Stimulated activated CD4-positive, alpha-beta T cell treated with anti-CD3 and anti-CD28 coated beads, Interleukin-2, amount 100 ng/mL, for 48 hours (primary cell): ENCODE results near the gene PCDHA8.
"Not testable (repeated sequence)": the region's sequence is repeated elsewhere in the genome, so short reads cannot be mapped to it uniquely, and the experiment has no call there.

Experiments used
- DNase-seq, 2 donors: peaks; one replicate each; pipeline ENCODE4 v3.0.0-alpha.2; 2020

The PCDHA8 gene

DNA sequence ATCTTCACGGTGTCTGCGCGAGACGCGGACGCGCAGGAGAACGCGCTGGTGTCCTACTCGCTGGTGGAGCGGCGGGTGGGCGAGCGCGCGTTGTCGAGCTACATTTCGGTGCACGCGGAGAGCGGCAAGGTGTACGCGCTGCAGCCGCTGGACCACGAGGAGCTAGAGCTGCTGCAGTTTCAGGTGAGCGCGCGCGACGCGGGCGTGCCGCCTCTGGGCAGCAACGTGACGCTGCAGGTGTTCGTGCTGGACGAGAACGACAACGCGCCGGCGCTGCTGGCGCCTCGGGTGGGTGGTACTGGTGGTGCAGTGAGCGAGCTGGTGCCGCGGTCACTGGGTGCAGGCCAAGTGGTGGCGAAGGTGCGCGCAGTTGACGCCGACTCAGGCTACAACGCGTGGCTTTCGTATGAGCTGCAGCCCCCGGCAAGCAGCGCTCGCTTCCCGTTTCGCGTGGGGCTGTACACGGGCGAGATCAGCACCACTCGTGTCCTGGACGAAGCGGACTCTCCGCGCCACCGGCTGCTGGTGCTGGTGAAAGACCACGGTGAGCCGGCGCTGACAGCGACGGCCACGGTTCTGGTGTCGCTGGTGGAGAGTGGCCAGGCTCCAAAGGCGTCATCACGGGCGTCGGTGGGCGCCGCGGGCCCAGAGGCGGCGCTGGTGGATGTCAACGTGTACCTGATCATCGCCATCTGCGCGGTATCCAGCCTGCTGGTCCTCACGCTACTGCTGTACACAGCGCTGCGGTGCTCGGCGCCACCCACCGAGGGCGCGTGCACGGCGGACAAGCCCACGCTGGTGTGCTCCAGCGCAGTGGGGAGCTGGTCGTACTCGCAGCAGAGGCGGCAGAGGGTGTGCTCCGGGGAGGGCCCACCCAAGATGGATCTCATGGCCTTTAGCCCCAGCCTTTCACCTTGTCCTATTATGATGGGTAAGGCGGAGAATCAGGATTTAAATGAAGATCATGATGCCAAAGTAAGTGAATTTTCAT lies 11.2 kb upstream of the PCDHA8 start:
- DNase-seq = not testable (repeated sequence)

DNA sequence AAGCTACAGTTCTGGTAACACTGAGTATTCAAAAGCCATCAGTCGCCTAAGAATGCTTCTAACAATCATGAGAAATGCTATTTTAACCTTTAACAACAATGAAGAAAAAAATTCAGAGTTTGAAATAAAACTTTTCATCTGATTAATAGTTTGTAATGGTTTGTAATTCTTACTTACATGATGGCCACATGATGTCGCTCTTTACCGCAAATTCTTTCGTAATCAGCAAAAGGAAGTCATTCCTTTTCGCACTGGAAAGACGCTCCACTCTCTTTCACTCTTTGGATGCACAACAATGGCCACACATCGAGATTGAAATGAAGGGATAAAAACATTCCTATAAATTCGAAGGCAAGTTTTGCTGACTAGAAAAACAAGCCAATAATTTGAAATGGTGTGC lies 7.0 kb upstream of the PCDHA8 start, which contains the start of gene PCDHA7:
TSS of gene PCDHA7 (plus strand) at position 277 of the 400 bp plus-strand sequence. CDS start at position 392, 115 bp downstream.
- DNase-seq = no peak

DNA sequence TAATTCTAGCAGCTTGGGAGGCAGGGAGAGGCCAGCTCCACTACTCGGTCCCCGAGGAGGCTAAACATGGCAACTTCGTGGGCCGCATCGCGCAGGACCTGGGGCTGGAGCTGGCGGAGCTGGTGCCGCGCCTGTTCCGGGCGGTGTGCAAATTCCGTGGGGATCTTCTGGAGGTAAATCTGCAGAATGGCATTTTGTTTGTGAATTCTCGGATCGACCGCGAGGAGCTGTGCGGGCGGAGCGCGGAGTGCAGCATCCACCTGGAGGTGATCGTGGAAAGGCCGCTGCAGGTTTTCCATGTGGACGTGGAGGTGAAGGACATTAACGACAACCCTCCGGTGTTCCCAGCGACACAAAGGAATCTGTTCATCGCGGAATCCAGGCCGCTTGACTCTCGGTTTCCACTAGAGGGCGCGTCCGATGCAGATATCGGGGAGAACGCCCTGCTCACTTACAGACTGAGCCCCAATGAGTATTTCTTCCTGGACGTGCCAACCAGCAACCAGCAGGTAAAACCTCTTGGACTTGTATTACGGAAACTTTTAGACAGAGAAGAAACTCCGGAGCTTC lies 6.5 kb upstream of the PCDHA8 start:
- not testable (repeated sequence) for DNase-seq

DNA sequence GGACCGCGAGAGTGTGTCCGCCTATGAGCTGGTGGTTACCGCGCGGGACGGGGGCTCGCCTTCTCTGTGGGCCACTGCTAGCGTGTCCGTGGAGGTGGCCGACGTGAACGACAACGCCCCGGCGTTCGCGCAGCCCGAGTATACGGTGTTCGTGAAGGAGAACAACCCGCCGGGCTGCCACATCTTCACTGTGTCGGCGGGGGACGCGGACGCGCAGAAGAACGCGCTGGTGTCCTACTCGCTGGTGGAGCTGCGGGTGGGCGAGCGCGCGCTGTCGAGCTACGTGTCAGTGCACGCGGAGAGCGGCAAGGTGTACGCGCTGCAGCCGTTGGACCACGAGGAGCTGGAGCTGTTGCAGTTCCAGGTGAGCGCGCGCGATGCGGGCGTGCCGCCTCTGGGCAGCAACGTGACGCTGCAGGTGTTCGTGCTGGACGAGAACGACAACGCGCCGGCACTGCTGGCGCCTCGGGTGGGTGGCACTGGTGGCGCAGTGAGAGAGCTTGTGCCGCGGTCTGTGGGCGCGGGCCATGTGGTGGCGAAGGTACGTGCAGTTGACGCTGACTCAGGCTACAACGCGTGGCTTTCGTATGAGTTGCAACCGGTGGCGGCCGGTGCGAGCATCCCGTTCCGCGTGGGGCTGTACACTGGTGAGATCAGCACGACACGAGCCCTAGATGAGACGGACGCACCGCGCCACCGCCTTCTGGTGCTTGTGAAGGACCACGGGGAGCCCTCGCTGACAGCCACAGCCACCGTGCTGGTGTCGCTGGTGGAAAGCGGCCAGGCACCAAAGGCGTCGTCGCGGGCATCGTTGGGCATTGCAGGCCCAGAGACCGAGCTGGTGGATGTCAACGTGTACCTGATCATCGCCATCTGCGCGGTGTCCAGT lies 5.1 kb upstream of the PCDHA8 start:
- DNase-seq = no peak

DNA sequence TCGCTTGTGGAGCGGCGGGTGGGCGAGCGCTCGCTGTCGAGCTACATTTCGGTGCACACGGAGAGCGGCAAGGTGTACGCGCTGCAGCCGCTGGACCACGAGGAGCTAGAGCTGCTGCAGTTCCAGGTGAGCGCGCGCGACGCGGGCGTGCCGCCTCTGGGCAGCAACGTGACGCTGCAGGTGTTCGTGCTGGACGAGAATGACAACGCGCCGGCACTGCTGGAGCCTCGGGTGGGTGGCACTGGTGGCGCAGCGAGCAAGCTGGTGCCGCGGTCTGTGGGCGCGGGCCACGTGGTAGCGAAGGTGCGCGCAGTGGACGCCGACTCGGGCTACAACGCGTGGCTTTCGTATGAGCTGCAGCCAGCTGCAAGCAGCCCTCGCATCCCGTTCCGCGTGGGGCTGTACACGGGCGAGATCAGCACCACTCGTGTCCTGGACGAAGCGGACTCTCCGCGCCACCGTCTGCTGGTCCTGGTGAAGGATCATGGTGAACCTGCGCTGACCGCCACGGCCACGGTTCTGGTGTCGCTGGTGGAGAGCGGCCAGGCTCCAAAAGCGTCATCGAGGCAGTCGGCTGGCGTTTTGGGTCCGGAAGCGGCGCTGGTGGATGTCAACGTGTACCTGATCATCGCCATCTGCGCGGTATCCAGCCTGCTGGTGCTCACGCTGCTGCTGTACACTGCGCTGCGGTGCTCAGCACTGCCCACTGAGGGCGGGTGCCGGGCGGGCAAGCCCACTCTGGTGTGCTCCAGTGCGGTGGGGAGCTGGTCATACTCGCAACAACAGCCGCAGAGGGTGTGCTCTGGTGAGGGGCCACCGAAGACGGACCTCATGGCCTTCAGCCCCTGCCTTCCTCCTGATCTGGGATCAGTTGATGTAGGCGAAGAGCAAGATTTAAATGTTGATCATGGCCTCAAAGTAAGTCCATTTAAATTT lies 2.1 kb downstream of the PCDHA8 start:
- no peak for DNase-seq

DNA sequence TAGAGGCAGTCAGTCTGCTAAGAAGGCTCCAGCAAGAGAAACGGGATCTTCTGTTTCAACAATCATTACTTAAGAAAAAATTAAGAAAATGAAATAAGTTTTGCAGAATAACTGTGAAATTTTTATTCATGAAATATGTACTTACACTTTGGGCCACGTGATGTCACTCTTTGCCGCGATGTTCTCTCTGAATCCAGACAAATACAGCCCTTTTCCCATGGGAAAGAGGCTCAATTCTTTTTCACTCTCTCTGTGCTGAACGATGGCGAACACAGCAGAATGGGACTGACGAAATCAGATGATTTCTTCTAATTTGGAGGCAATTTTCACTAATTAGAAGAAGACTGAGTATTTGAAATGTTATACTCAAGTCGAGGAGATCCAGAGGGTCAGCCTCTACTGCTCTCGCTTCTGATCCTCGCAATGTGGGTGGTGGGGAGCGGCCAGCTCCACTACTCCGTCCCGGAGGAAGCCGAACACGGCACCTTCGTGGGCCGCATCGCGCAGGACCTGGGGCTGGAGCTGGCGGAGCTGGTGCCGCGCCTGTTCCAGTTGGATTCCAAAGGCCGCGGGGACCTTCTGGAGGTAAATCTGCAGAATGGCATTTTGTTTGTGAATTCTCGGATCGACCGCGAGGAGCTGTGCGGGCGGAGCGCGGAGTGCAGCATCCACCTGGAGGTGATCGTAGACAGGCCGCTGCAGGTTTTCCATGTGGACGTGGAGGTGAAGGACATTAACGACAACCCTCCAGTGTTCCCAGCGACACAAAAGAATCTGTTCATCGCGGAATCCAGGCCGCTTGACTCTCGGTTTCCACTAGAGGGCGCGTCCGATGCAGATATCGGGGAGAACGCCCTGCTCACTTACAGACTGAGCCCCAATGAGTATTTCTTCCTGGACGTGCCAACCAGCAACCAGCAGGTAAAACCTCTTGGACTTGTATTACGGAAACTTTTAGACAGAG lies 7.4 kb downstream of the PCDHA8 start, which contains the start of gene PCDHA9:
TSS of gene PCDHA9 (plus strand) at position 244 of the 964 bp plus-strand sequence. CDS start at position 358, 114 bp downstream.
- DNase-seq = not testable (repeated sequence)

DNA sequence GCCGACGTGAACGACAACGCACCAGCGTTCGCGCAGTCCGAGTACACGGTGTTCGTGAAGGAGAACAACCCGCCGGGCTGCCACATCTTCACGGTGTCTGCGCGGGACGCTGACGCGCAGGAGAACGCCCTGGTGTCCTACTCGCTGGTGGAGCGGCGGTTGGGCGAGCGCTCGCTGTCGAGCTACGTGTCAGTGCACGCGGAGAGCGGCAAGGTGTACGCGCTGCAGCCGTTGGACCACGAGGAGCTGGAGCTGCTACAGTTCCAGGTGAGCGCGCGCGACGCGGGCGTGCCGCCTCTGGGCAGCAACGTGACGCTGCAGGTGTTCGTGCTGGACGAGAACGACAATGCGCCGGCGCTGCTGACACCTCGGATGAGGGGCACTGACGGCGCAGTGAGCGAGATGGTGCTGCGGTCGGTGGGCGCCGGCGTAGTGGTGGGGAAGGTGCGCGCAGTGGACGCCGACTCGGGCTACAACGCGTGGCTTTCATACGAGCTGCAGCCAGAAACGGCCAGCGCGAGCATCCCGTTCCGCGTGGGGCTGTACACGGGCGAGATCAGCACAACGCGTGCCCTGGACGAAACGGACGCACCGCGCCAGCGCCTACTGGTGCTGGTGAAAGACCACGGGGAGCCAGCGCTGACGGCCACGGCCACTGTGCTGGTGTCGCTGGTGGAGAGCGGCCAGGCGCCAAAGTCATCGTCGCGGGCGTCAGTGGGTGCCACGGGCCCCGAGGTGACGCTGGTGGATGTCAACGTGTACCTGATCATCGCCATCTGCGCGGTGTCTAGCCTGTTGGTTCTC lies 9.0 kb downstream of the PCDHA8 start:
- DNase-seq = not testable (repeated sequence)

DNA sequence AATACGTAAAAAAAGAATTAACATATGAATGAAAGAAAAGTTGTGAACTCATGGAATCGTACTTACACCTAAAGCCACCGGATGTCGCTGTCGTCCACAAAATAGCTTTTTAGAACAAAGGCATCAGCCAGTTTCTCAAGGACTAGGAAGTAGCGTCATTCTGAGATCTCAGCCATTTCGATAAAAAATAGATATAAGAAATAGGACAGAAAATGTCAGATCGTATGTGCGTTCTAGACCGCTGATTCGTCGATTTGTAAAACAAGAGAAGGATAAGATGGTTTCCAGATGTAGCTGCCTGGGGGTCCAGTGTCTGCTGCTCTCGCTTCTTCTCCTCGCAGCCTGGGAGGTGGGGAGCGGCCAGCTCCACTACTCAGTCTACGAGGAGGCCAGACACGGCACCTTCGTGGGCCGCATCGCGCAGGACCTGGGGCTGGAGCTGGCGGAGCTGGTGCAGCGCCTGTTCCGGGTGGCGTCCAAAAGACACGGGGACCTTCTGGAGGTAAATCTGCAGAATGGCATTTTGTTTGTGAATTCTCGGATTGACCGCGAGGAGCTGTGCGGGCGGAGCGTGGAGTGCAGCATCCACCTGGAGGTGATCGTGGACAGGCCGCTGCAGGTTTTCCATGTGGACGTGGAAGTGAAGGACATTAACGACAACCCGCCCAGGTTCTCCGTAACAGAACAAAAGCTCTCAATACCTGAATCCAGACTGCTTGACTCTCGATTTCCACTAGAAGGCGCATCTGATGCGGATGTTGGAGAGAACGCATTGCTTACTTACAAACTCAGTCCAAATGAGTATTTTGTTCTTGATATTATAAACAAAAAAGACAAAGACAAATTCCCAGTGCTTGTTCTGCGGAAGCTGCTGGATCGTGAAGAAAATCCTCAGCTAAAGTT lies 15.0 kb downstream of the PCDHA8 start, which contains the start of gene PCDHA10:
TSS of gene PCDHA10 (plus strand) at position 126 of the 903 bp plus-strand sequence. CDS start at position 278, 152 bp downstream.
- no peak for DNase-seq

DNA sequence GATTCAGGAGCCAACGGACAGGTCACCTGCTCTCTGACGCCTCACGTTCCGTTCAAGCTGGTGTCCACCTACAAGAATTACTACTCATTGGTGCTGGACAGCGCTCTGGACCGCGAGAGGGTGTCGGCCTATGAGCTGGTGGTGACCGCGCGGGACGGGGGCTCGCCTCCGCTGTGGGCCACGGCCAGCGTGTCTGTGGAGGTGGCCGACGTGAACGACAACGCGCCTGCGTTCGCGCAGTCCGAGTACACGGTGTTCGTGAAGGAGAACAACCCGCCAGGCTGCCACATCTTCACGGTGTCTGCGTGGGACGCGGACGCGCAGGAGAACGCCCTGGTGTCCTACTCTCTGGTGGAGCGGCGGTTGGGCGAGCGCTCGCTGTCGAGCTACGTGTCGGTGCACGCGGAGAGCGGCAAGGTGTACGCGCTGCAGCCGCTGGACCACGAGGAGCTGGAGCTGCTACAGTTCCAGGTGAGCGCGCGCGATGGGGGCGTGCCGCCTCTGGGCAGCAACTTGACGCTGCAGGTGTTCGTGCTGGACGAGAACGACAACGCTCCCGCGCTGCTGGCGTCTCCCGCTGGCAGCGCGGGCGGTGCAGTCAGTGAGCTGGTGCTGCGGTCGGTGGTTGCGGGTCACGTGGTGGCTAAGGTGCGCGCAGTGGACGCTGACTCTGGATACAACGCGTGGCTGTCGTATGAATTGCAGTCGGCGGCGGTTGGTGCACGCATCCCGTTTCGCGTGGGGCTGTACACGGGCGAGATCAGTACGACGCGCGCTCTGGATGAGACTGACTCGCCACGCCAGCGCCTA lies 16.4 kb downstream of the PCDHA8 start:
- no peak for DNase-seq

DNA sequence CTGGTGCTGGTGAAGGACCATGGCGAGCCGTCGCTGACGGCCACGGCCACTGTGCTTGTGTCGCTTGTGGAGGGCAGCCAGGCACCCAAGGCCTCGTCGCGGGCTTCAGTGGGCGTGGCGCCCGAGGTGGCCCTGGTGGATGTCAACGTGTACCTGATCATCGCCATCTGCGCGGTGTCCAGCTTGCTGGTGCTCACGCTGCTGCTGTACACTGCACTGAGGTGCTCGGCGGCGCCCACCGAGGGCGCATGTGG lies 16.9 kb downstream of the PCDHA8 start:
- no peak for DNase-seq

DNA sequence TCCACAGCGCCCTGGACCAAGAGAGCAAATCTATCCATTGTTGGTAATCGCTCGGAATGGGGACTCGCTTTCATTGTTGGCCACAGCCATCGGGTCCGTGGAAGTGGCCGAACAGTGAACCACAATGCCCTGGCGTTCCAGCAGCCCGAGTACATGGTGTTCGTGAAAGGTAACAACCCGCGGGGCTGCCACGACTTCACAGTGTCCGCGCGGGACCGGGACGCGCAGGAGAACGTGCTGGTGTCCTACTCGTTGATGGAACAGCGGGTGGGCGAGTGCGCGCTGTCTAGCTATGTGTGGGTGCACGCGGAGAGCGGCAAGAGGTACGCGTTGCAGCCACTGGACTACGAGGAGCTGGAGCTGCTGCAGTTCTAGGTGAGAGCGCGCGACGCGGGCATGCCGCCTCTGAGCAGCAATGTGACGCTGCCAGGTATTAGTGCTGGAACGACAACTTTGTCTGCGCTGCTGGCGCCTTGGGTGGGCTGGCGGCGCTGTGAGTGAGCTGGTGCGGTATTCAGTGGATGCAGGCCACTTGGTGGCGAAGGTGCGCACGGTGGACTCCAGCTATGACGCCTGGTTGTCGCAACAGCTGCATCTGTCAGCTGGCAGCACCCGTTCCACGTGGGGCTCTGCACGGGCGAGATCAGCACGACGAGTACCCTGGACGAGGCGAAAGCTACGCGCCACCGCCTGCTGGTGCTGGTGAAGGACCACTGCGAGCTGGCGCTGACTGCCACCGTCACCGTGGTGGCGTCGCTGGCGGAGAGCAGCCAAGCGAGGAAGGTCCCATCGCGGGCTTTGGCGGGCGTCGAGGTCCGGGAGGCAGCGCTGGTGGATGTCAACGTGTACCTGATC lies 21.7 kb downstream of the PCDHA8 start:
- DNase-seq = no peak

DNA sequence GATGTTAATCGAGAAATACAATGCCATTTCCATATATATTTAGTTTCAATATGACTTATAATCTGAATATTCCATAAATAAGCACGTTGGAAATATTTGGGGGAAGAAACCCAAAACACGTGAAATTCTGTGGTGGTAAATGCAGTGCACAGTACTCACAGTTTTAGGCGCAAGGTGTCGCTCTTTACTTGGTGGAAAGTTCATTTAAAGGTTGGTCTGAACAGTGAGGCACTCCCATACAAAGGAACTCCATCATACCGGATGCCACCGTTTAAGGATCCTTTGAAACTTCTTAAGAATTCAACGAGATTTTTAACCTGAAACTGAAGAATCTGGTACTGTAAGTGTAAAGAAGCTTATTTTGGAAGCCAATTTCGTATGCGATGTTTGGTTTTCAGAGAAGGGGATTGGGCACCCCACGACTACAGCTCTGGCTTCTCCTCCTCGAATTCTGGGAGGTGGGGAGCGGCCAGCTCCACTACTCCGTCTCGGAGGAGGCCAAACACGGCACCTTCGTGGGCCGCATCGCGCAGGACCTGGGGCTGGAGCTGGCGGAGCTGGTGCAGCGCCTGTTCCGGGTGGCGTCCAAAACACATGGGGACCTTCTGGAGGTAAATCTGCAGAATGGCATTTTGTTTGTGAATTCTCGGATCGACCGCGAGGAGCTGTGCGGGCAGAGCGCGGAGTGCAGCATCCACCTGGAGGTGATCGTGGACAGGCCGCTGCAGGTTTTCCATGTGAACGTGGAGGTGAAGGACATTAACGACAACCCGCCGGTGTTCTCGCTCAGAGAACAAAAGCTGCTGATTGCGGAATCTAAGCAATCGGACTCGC lies 28.0 kb downstream of the PCDHA8 start, which contains the start of gene PCDHA11:
TSS of gene PCDHA11 (plus strand) at position 237 of the 834 bp plus-strand sequence. CDS start at position 384, 147 bp downstream.
- DNase-seq = no peak

DNA sequence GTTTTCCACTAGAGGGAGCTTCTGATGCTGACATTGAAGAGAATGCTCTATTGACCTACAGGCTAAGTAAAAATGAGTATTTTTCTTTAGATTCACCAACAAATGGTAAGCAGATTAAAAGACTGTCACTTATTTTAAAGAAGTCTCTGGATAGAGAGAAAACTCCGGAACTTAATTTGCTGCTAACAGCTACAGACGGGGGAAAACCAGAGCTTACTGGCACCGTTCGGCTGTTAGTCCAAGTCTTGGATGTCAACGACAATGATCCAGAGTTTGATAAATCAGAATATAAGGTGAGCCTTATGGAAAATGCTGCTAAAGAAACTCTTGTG lies 28.5 kb downstream of the PCDHA8 start:
- DNase-seq = no peak

DNA sequence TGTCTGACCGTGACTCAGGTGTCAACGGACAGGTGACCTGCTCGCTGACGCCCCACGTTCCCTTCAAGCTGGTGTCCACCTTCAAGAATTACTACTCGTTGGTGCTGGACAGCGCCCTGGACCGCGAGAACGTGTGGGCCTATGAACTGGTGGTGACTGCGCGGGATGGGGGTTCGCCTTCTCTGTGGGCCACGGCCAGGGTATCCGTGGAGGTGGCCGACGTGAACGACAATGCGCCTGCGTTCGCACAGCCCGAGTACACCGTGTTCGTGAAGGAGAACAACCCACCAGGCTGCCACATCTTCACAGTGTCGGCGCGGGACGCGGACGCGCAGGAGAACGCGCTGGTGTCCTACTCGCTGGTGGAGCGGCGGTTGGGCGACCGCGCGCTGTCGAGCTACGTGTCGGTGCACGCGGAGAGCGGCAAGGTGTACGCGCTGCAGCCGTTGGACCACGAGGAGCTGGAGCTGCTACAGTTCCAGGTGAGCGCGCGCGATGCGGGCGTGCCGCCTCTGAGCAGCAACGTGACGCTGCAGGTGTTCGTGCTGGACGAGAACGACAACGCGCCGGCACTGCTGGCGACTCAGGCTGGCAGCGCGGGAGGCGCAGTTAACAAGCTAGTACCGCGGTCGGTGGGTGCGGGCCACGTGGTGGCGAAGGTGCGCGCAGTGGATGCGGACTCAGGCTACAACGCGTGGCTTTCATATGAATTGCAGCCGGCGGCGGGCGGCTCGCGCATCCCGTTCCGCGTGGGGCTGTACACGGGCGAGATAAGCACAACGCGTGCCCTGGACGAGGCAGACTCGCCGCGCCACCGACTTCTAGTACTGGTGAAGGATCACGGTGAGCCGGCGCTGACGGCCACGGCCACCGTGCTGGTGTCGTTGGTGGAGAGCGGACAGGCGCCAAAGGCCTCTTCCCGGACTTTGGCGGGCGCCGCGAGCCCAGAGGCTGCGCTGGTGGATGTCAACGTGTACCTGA lies 29.5 kb downstream of the PCDHA8 start:
- no peak for DNase-seq
